Esophagus squamous epithelium (tissue), 4 donors: ENCODE data around the gene CPLX1.

ENCODE experiments used
- POLR2A ChIP-seq, 4 donors: fragments of 450-650 bp; IDR thresholded peaks; one replicate each; pipeline ENCODE4 v1.6.1; 2017; ENCODE audit warnings: antibody characterized with exemption in 4 of 4, mild to moderate bottlenecking in 4 of 4, moderate library complexity in 3 of 4
- TF ChIP-seq, protein P1 (sequence below), 6 experiments: fragments of 450-650 bp in 4 of 6; fragments of 200-600 bp in 2 of 6; sonication (generic) in 2 of 6; IDR thresholded peaks; one replicate each; pipeline ENCODE4 v1.5.1; 2016 to 2019; ENCODE audit warnings: antibody characterized with exemption in 6 of 6, mild to moderate bottlenecking in 4 of 6, moderate library complexity in 4 of 6

DNA sequence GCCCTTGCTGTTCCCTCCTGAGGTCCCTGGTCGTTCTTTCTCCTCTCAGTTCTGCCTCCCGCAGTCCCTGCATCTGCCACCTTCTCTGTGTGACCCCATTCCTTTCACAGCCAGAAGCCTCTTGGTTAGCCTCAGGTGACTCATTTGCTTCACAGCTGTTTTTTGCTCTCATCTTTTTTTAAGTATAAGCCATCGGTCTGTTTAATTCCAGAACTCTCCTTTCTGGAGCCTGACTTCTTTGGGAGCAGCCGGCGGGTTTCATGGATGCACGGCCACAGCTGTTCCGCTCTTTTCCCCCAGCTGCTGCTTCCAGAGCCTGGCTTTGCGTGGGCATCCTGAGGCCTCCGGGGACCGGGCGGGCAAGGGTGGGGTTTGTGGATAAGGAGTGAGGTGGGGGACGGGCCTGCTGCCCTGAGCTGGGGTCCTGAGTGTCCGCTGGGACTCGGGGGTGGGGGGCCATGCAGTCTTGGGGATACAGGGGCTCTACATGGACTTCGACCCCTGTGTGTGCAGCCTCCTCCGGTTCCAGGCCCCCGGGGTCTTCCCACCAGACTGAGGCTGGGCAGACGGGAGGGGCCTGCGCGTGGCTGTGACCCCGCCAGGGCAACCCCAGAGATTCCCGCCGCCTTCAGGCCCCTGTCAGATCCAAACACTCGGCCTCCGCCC lies 73.6 kb downstream of the CPLX1 start:
- TF ChIP-seq, protein P1, sequence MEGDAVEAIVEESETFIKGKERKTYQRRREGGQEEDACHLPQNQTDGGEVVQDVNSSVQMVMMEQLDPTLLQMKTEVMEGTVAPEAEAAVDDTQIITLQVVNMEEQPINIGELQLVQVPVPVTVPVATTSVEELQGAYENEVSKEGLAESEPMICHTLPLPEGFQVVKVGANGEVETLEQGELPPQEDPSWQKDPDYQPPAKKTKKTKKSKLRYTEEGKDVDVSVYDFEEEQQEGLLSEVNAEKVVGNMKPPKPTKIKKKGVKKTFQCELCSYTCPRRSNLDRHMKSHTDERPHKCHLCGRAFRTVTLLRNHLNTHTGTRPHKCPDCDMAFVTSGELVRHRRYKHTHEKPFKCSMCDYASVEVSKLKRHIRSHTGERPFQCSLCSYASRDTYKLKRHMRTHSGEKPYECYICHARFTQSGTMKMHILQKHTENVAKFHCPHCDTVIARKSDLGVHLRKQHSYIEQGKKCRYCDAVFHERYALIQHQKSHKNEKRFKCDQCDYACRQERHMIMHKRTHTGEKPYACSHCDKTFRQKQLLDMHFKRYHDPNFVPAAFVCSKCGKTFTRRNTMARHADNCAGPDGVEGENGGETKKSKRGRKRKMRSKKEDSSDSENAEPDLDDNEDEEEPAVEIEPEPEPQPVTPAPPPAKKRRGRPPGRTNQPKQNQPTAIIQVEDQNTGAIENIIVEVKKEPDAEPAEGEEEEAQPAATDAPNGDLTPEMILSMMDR (IDR thresholded peaks at IDR 0.05): no peak
- TF ChIP-seq POLR2A (IDR thresholded peaks at IDR 0.05): no peak
